ENCODE measurements around the gene TMEM183A.

GRCh38 chr1:202972046-202972445, 35.1 kb upstream of the TMEM183A start:
- TF ChIP-seq EZH2 (IDR thresholded peaks at IDR 0.05; ENCODE audit: borderline replicate concordance) (no peak), CTCF (IDR thresholded peaks at IDR 0.05; ENCODE audit: poor library complexity) (no peak)
